HuH-7.5 (cell line): Measurements from ENCODE around the gene CCNI2.

ENCODE experiments used
- DNase-seq: peaks from one replicate; pipeline ENCODE4 v3.0.0; 2011; ENCODE audit warnings: low spot score

The CCNI2 gene

DNA sequence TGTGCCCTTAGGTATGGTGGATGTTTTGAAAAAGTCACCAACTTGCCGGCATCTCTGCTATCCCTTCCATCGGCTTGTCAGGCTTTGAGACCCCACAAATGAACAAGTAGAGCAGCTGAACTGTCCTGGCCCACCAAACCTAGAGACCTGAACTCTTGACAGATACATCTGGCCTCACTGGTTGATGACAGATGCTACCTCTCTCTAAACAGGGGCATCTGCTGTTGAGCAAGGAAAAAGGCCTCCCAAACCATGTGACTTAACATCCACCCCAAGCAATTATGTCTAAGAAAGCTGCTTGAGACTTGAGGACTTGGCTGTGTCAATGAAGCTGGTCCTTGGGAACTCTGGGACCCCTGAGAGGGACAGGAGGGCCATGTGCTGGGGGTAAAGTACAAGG lies 2.3 kb downstream of the CCNI2 start:
- no peak for DNase-seq

DNA sequence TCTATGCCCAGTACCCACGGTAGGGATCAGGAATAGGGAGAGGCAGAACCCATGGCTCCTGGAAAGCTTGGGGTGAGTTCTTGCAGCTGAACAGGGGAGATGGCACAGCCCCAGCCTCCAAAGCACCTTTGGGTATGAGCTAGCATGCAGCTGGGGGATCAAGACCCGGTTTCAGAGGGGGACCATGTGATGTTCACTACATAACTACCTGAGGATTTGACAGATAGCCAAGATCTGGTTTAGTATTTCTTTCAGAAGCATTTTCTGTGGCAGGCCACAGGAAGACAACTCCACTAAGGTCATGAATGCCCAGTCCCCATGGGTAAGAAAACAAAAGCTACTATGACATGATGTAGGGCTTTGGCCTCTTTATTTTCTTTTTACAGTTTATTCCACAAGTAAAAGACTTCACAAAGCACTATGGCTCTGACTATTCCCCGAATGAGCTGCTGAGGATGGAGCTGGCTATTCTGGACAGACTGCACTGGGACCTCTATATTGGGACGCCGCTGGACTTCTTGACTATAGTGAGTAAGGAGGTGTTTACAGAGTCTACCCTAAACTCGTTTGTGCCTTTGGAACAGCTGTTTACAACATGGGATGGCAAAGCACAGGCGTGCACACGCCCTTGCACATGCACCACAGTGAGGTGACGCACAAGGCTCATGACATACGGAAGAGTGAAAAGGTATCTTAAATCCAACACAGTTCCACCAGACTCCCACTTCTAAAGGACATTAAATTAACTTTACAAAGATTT lies 3.4 kb downstream of the CCNI2 start:
- no peak for DNase-seq

DNA sequence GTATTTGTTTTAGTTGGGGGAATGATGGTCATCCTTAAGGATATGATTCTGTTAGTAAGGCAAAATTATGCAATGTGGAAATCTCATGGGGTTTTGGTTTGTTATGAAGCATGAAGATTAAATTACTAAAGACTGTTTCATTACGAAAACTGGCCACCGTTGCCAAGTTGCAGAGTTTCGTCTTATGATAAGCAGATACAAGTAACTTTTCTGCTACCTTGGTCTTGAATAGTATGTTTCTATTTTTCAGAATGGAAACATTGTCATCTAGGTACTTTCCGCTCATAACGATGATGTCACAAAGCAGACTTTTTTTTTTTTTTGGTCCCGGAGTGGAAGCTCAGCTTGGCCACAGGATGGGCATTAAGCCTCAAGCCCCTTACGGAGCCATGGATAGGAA lies 4.2 kb downstream of the CCNI2 start:
- no peak for DNase-seq

DNA sequence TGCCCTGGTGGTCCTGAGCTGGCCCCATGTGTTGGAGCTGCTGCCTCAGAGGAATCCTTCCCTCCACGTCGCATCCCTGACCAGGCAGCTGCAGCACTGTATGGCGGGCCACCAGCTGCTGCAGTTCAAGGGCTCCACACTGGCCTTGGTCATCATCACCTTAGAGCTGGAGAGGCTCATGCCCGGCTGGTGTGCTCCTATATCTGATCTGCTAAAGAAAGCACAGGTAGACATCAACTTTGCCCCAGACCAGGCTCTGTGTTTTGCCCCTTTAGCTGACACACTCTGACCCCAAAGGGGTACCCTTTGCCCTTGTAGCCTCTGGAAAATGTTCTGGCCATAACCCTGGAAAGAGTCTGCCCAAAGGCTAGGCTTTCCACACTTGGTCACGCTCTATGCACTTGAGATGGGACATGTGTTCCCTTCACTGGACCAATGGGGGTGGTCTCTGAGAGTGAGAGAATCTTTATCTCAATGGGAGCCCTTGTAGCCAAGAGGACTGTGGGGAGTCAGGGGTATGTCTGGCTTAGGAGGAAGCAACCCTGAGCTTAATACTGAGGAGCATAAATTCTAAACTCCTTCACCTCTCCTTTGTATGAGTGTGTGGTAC lies 4.8 kb downstream of the CCNI2 start:
- no peak for DNase-seq

DNA sequence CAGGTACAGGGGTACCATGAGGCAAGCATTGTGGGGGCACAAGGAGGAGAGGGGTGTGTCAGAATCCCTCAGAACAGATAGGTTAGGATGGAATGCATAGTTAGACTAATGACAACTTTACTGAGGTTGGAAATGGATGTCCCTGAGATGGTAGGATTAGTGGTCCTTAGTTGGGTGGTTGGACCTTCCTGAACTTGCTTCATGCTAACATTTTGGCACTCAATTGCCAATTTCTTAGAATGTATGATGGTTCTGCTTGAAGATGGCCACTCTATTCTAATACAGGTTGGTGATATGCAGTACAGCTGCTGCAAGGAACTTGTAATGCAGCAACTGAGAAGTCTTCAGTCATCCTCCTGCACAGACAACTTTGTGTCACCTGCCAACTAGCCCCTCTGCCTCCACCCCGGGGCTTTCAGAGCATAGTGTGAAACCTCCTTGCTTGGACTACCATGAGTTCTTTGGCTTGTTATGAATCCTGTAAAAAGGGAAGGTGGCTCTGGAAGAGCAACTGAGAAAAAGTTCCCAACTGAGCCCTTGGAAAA lies 5.4 kb downstream of the CCNI2 start:
- DNase-seq = no peak

DNA sequence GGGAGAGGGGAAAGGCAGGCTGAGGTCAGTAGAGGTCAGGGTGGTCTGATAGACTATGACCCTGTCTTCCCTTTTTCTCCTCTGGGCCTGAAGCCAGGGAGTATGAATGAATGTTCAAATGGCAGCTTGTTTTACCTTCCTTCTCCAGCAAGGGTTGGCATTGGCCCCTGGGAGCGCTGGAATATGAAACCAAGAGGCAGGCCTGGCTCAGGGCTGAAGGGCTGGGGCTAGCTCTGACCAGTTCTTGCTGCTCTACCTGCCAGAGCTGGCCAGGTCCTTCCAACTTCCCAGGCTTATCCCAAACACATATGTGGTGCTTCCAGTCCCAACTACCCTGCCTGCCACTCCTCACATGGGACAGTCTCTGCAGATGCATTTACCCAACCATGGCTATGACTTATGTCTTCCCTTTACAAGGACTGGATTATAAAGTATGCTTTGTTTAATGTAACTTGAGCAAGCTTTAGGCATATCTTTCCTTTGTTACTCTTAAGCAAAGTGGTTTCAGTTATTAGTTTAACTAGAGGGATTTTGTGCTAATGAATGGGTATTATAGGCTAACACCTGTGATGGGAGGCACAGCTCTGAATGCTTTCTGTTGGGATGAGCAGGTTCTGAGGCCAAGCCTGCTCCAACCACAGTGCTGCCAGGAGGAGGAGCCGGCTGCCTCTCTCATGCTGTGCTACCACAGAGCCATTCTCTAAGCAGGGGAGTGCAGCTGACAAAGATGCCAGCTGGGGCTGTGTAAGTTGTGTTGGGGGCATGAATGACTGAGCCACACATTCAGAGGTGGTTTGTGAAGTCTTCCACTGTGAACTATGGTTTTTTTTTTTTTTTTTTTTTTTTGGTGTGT lies 6.1 kb downstream of the CCNI2 start:
- DNase-seq = peak; percentile 46

DNA sequence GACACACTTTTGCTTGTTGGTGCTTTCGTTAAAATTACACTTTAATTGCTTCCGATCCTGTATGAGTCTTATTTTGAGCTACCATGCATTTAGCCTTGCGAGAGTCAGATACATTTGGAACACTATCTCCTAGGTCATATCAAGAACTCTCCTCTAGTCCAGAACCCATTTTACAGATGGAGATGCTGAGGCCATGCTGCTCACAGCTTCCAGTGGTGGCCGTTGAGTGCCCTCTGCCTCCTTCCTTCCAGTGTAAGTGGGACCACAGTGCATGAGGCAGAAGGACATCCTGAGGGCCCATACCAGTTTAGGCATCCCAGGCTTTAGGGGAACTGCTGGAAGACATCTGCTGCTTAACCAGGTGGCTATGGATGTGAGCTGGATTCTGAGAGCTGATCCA lies 6.9 kb downstream of the CCNI2 start:
- no peak for DNase-seq

DNA sequence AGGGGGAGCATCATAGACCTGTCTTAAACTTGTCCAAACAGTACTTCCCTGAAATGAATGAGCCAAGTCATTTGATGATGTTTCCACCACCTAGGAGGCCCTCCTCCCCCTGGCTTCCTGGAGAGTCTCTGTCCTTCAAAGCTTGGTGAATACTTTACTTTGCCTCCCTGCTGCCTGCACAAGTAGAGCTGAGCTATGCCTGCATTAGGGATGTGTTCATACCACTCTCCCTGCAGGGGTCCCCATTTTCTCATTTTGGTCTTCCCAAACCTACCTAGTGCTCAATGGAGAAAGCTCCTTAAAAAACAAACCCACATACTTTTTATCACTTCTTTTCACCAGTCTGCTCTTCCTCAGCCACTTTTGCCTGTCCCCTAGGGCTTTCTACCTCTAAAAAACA lies 7.7 kb downstream of the CCNI2 start:
- DNase-seq = no peak

DNA sequence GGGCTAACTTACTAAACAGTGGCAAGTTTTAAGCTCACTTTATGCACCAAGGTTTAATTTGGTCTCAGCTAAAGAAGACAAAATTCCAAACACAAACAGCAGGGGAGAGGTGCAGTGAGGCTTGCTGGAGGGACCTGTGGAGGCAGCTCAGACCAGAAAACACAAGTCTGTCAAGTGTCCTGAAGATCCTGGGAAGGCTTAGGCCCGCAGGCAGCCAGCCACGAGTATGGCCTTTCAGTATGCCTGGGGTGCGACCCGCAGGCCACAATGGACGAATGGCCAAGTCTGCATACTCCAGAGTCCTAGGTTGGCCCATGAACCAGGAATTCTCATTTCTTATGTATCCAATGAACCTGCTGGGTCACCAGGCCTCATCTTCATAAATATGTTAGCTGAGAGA lies 9.3 kb downstream of the CCNI2 start:
- DNase-seq = no peak

DNA sequence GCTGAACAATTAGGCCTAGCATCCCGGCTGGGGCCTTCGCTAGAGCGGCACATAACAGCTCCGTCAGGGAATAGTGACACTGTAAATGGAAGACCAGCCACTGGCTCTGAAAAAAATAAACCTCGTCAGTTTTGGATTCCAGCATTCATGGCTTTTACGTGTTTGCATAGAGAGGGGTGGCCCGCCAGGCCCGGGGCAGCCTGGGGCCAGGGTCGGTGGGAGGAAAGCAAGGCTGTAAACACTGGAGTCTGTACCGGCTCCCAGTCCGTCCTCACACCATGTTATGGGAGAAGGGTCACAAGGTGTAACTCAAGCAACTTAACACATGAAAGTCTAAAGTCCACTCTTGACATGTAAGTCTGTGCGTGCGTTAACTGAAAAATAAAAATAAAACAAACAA lies 11.2 kb downstream of the CCNI2 start:
- no peak for DNase-seq

DNA sequence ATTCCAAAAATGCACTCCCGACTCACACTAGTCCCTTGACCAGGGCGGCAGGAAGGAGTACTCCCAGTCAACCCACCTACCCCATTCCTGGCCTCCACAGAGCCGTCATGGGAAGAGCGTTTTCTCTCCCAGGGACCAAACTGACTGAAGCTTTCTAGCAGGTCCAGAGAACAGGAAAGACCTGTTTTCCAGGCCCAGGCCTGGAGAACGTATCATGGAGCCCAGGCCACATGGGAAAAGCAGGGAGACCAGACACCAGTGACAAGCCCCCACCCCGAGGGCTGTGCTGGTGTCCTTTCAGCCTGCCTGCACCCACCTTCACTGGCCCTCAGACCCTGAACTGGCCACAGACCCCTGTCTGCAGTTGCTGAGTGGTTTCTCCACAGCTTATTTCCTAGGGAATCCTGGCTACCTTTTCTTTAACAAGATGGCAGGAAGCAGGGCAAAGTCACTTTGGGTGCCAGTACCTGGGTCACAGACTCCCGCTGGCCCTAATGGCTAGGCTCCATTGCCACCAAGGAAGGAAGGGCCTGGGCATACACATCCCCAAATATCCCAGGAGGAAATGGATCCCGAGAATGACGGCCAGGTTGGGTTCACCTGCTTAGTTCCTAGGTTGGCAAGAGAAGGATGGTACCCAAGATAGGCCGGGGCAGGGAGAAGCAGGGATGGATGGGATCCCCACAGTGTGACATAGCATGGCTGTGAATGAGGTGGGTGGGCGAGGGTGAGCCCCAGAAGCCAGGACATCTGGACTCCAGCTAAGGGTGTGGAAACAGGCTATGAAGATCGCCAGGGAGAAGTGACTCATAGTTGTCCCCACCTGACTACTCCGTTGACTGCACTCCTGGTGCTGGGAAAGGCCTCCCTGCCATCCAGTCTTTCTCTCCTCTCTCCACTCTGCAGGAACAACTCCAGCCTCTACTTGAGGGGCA lies 12.2 kb downstream of the CCNI2 start:
- DNase-seq = no peak

DNA sequence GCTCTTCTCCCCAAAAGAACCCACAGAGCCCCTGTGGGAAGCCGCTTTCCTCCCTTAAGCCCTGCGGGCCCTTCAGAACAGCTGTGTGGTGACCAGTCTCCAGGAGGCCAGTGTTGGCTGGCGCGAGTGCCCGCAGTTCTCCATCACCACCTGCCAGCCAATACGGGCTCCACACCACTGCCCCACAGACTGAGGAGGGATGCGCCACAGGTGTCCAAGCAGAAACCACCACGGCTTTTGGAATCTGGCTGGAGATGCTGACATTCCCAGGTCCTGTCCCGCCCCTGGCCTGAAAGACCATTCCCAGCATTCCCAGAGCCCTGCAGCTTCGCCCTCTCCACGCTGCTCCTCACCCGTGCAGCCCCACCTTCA lies 12.8 kb downstream of the CCNI2 start:
- no peak for DNase-seq

DNA sequence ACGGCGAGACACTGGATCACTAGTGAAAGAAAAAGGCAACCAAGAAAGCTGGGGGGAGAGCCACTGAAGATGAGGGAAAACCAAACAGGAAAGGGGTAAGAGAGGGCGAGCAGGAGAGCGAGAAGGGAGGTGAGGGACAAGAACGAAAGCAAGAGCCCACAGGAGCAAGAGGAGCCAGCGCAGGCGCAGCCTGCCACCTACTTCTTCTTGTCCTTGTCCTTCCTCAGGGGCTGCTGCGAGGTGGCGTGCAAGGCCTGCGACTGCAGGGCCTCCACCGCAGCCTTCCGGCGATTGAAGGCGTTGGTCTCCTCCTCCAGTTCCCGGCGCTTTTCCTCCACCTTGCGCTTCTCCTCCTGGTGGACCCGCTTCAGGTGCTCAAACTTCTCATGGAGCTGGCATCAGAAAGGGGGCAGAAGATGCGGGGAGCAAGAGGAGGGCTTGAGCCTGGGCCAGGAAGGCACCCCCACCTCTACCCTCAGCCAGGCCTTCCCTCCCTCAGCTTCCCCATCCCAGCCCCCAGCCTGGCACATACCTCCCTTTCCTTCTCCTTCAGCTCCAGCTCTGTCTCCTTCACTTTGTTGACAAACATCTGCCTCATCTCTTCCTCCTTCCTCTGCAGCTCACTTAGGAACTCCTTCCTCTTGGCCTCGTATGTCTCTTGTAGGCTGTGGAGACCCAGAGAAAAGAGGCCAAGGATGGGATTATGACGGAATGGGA lies 13.5 kb downstream of the CCNI2 start:
- no peak for DNase-seq

DNA sequence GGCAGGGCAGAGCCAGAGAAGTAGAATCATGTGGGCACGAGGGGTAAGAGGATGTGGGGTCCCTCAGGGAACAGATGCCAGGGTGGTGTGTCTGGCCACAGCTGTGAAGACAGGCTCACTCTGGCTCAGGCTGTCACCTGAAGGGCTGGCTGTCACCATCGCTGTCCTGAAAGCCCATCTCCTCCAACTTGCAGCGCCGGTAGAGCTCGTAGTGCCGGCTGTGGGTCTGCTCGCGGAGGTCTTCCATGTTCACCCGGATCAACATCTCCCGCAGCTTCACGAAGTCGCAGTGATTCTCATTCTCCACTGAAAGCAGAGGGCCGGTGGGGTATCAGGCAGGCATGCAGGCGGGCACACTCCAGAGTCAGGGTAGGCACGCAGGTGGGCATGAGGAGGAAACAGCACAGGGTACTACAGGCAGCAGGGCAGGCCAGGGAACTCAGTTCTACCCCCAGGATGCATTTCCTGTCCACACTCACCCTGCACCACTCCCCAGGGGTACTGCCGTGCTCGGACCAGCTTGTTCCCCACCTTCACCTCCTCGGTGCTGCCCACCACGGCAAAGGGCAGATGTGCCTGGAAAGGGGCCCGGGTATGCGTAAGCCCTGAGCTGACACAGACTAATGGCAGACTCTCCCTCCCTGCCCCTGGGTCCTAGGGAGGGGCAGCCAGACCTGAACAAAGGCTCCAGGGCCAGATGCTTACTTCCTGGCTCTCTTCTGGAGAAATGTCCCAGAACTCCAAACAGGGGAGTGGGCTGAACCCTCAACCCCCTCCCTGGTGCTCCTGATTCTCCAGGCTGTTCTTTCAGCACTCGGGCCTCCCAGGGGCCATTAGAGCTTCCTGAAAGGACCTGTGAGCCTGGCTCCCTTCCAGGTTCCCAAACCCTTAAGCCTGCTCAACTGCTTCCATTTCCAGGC lies 14.4 kb downstream of the CCNI2 start:
- no peak for DNase-seq

DNA sequence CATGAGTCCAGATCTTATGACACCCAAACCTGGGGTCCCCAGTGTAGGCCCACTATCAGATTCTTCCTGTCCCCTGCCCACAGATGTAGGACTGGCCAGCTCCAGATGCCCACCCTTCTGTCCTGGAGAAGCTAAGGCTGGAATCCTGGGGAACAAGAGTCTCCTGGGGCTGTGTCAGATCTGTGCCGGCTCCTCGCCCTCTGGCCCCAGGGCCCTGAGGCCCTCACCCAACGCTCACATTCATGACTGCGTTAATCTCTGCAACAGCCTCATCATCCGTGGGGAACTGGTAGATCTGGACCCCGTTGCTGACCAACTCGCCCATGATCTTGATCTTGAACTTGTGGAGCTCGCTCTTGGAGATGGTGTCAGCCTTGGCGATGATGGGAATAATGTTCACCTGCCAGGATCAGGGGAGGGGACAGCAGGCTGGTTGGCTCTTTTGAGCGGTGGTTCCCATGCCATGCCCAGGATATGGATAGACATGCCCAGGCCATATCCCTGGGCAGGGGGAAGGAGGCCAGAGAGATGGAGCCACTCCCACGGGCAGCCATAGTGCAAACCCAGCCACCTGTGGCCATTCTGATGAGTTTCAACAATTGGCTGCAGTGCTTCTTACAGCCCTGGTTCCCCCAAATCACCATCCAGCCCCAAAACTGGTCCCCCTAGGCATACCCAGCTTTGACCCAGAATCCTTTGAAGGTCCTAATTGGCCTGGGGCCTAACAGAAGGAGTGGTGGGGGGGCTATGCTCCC lies 15.2 kb downstream of the CCNI2 start:
- no peak for DNase-seq

DNA sequence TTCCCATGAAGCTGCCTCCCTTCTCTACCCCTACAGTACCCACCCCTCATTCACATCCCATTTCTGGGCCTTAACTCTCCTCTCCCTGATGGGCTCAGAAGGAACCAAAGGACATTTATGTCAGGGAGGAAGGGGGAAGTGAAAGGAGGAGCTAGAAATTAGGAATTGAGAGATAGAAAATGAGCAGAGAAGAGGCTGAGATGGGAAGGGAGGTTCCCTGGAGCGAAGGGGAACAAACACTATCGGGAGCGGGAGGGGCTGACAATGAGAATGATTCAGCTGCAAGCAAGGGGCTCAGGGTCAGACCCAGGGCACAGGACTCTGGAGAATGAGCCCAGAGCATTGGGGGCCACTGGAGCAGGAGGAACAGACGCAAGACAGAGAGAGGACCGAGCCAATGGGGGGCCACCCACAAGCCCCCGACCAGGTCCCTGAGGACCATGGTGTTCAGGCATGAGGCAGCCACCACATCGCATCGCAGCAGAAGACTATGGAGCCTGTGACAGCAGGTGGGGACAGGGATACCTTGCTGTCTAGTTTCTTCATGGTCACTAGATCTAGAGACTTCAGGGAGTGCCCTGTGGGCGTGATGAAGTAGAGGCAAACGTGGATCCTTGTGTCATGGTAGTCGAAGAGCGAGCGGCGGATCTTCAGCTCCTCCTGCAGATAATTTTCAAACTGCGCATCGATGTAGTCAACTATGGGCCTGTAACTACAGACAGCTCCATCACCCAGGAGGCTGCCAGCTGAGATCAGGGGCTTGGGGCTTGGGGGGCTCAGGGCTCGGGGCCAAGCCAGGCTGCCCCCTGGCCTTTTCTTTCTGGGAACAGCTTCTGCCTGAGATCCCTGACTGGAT lies 16.2 kb downstream of the CCNI2 start:
- no peak for DNase-seq

DNA sequence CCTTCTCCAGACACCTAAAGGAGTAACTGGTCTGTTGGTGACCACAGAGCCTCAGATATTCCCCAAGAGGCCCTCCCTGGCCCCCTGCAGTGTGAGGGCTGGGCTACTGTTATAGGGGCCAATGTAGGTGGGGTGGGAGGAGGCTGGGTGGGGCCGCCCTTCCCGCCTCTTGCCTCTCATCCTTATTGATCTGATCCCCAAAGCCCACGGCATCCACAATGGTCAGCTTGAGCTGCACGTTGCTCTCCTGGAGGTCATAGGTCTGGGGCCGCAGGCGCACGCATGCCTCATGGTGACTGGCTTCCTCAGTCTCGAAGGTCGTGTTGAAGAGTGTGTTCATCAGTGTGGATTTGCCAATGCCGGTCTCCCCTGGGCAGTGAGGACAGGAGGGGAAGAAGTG lies 16.8 kb downstream of the CCNI2 start:
- DNase-seq = no peak

DNA sequence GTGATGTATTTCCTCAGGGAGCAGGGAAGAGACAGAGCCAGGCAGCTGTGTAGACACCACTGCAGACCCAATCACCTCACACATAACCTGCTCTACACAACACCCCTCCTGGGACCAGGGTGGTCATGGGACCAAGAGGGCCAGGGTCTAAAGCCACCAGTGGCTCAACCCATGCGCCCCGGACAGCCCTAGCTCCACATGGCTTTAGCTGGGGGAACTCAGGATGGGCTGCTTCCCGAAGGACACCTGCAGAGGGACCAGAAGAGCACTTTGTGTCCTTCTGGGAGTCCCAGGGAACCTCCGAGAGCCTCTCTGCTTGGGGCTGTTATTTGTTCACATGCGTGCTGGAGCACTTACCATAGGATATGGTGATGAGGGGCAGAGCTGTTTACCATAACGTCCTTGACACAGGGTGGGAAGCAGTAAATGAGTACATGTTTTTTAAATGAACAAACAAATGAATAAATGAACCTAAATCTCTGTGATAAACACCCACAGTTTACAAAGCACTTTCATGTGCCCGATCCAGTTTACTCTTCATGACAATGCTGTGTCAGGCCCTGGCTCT lies 17.5 kb downstream of the CCNI2 start:
- no peak for DNase-seq
